NCI-H1417 (cell line): Measurements from ENCODE around the gene CEP95.

Experiments used
- DNase-seq, 3 experiments: peaks; one replicate each; lab custom pipeline; 2025; lab: John Stamatoyannopoulos, UW

Gene CEP95

GRCh38 chr17:64496786-64497564, 9.8 kb upstream of the CEP95 start, which contains the start of gene POLG2:
Gene POLG2, minus strand, starts transcription at chr17:64497054. Its CDS starts 86 bp downstream, at chr17:64496968.
- DNase-seq: peak; percentile 91 to 95 (median 92)

GRCh38 chr17:64497565-64498035, 9.2 kb upstream of the CEP95 start:
- no peak for DNase-seq

DNA sequence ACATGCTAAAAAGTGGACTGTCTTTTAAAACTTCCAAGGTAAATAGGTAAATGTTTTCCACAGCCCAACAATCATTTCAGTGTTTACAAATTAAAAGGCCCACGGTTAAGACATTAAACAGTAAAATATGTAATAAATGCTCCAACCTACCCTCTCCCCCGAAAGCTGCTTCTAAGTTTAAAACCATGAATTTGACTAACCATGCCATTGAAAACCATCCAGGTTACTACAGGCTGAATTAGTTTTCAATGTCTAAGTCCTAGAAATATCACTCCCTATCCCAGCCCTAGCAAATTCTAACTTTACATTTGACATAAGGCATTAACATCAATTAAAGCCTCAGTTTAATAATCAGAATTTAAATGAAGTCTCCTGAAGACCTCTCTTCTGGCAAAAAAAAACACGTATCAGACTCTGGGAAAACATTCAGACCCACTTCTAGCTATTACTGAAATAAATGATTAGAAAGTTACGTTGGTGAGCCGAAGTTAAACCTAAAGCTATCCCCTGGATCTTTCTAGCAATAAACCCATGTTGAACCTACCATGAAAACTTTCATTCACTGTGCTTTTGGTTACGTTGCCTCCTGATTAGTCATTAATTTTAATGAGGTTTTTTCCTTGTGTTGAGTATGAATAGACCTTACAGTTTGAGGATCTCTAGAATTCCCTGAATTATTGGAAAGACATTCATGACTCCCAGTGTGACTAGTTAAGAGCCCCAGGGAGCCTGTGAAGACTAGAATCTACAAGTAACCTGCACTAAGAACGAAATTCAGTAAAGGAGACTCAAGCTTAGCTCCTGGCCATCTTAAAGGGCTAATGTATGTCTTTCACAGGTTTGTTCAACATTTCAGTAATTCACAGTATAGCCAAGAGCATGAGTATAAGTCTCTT, 8.2 kb upstream of the CEP95 start:
- DNase-seq: peak in 1 of 3 experiments; percentile 23

DNA sequence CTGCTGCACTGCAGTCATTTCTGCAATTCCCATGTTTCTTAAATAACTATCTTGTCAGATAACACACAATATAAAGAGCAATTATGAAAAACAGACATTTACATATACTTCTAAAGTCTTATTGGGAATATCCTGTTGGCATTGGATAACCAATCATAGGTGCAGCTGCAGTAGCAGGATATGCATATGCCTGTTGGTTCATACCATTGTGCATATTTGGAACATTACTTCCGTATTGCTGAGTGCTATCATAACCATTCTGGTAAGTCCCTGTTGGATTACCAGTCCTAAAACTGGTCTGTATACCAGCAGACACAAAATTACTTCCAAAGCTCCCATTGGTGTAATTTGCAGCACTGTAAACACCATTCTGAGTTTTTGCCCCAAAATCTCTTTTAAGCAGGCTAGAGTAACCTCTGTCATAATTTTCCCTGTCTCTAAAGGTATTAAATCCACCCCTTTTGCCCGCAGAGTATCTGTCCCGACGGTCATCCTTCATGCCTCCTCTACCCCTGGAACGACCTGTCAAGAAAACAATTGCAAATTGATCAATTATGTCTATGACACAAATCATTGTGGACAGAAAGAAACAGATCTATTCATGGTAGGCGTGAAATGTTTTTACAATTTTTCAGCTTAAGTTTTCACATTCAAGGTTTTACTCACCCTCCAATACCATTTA, 6.8 kb upstream of the CEP95 start:
- DNase-seq: peak in 1 of 3 experiments; percentile 37

DNA sequence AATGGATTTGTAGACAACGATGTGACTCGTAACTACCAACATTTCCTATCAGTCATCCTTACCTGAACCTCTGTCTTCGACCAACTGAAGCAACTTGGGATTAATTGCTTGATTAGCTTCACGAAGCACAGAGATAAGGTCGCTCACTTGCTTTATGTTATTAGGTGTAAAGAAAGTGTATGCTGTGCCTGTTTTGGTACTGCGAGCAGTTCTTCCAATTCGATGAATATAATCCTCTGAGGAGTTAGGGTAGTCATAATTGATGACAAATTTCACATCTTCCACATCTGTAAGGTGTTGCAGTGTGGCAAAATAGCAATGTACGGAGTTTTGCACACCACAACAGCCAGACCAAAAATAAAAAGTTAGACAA, 6.3 kb upstream of the CEP95 start:
- peak in 1 of 3 experiments; percentile 32 for DNase-seq

DNA sequence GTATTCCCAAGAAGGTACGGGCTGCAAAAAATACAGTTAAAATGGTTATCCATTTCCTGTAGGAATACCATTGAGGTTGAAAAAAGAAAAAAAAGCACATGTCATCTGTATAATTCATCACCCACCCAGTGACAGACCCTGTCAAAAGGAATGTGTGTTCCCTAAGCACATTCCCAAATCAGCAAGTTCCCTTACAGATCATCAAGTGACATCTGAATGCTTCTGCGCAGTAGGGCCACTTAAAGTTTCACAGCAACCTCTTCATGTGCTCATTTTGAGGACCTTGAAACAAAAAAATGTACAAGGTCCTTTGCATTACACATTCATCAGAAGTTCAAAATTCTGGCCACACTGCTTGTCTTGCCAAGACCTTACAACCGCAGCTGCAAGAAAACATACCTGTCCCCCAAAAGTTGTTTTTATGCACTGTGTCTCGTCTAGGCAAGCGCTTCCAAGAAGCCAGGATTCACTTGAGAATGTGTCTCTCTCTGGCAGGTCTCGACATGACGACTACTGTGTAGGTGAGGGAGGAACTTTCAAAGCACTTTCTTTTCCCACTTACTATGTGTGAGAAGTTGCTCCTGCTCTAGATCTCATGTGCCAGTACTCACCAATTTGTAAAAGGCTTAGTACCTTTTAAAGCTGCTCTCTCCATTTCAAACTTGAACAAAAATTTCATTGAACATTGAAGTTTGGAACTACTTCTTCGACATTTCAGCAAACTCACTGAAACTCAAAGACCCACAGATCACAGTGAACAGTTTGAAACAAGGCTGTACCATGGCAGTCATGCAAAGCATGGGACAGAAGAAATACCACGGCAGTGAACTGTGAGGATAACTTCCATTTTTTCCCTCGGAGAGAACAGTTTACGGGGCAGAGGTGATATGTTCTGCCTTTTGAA, 5.7 kb upstream of the CEP95 start:
- DNase-seq: peak in 1 of 3 experiments; percentile 12

GRCh38 chr17:64502021-64502420, 4.8 kb upstream of the CEP95 start:
- DNase-seq: no peak

GRCh38 chr17:64502809-64503208, 4.0 kb upstream of the CEP95 start:
- DNase-seq: no peak

- DNase-seq: no peak
These were observed 3.4 kb upstream of the CEP95 start for GRCh38 chr17:64503341-64503740.

- DNase-seq: peak in 1 of 3 experiments; percentile 4
These were observed 2.7 kb upstream of the CEP95 start for GRCh38 chr17:64503821-64504768.

GRCh38 chr17:64504769-64505339, 1.9 kb upstream of the CEP95 start:
- no peak for DNase-seq

- DNase-seq: peak; percentile 84 to 91 (median 88)
These were observed 1.2 kb upstream of the CEP95 start for GRCh38 chr17:64505340-64506200.

DNA sequence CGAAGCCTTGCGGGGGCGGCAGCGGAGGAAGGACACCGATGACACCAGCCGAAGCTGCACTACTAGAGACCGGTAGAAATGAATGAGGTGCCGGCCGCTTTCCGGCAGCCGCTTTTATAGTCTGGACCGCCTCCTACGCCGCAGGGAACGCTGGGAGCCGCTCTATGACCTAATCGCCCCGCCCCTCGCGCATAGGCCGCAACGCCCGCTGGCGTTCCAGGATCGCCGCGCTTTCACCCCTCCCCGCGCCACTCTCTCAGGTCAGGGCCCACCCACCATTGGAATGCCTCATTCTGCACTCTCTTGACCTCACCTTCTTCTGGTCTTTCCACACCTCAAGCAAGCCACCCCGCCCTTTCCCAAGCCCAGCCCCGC, 589 bp upstream of the CEP95 start, which contains the start of gene DDX5:
Gene DDX5, minus strand, starts transcription at position 89 of the 375 bp plus-strand sequence. CDS start 170 bp downstream, outside the sequence.
- DNase-seq: peak; percentile 96 to 99 (median 99)

DNA sequence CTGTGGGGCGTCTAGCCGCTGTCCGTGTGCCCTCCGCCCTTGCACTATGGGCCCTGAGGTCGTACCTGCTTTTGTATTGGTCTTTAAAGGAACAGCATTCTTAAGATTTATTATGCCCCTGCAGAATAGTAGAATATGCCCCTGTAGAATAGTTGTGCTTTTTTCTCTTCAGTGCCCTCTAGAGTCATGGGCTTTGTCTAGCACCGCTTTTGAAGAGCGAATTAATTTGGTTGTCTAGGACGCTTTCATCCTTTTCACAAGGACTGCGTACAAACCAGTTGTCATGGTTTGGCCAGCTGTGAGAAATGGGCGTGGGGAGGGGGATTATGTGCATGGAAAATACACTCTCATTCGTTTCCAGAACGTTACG, 621 bp downstream of the CEP95 start:
- peak in 2 of 3 experiments; percentile 54 to 82 for DNase-seq

DNA sequence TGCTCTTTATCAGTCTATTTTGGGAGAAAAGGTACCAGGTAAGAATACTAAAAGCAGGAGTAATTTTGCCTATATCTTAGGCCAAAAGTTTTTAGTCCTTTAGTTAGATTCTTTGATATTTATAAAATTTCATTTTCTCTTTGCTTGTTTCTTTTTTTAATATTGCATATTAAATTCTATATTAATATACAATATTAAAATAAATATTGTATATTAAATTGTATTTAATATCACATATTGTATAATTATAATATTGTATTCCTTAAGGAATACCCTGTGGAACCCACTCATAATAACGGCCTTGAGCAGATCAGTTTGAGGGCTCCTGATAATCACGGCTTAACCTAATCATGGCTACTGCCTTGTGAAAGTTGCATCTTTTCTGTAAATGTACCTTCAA, 1.9 kb downstream of the CEP95 start:
- DNase-seq: no peak

GRCh38 chr17:64509179-64509578, 2.4 kb downstream of the CEP95 start:
- no peak for DNase-seq

DNA sequence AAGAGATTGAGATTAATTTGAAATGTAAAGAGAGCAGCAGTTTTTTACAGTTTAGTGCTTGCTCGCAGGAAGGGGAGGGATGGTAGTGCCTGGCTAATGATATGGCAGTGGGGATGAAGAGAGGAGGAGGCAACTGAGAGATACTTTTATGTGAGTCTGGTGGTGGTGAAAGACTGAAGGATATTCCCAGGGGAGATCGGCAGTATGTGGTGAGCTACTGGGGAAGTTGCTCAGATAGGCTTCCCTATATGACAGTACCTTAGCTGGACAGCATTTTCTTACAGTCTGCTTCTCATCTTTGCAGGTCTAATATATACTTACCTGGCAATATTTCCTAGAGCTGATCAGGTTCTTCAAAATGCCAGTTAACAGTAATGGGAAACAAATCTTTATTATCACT, 8.6 kb downstream of the CEP95 start:
- no peak for DNase-seq

- no peak for DNase-seq
These were observed 9.1 kb downstream of the CEP95 start for GRCh38 chr17:64515829-64516228.

GRCh38 chr17:64519601-64520000, 12.8 kb downstream of the CEP95 start:
- no peak for DNase-seq
